Mammary epithelial cell (primary cell): Measurements from ENCODE around the gene IFITM2.

ENCODE experiments used
- CTCF ChIP-seq, 2 donors: IDR thresholded peaks in 1 of 2; conservative IDR thresholded peaks in 1 of 2; 2 replicates each; pipeline ENCODE4 v1.5.1; 2011 to 2012; ENCODE audit warnings: inconsistent platforms in 2 of 2, low read length in 2 of 2, mild to moderate bottlenecking in 2 of 2, control low read depth in 1 of 2, low read depth in 1 of 2; ENCODE audit not compliant: insufficient read depth in 1 of 2; ENCODE audit errors: extremely low read depth in 1 of 2
- EZH2 ChIP-seq: IDR thresholded peaks from 2 replicates; pipeline ENCODE4 v1.6.1; 2012; ENCODE audit warnings: low read length, inconsistent platforms, borderline replicate concordance

DNA sequence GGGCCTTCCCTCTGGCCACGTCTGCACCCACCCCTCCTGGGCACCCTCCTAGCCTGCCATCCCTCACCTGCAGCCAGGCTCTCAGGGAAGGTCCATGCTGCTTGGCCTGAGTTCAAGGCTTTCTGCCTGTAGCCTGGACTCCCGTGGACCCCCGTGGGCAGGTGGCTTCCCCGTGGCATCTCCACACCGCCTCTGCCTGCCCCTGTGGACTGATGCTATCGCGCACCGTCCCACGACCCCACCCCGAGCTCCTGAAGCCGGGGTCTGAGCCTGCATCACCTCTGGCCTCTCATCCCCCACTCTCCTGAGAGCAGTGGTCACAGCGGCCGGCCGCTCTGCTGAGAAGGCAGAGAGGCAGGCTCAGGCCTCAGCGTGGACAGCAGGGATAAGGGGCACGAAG is 12.8 kb upstream of the IFITM2 start:
- TF ChIP-seq CTCF (conservative IDR thresholded peaks at IDR 0.05 in 1 of 2, IDR thresholded peaks at IDR 0.05 in 1 of 2; ENCODE audit: extremely low read depth in 1 of 2, insufficient read depth in 1 of 2, low read depth in 1 of 2, low read length in 2 of 2) = no peak
- TF ChIP-seq EZH2 = no peak
